ENCODE results near the gene RUFY3. TPM values are rescaled to one million over a fixed set of nuclear protein-coding genes. Genes with fewer than 3 reads are reported as not detected.

The RUFY3 gene
- total and polyA plus RNA-seq, 2 of the 13 experiments (the other 11 are each of a cell fraction or from before 2014, with no cell fraction given) = 17.9 to 25.3 TPM

GRCh38 chr4:70687821-70688794 is 33.7 kb upstream of the RUFY3 start, which contains the start of gene UTP3 (continued):
- peak; percentile 93 for TF ChIP-seq HOXA5 (CRISPR knock-in tag; IDR thresholded peaks at IDR 0.05)
- TF ChIP-seq SCMH1 (CRISPR knock-in tag; IDR thresholded peaks at IDR 0.05; ENCODE audit: borderline replicate concordance) = no peak
- peak; percentile 68; the same call in 1 of the 2 replicates for TF ChIP-seq SNAI1 (CRISPR knock-in tag; IDR thresholded peaks at IDR 0.05; ENCODE audit: borderline replicate concordance)
- TF ChIP-seq ZNF605 (CRISPR knock-in tag; IDR thresholded peaks at IDR 0.05) = peak; percentile 92
- TF ChIP-seq ISX (CRISPR knock-in tag; conservative IDR thresholded peaks at IDR 0.05) = no peak
- TF ChIP-seq RXRA (CRISPR knock-in tag; IDR thresholded peaks at IDR 0.05) = peak; percentile 63
- TF ChIP-seq ZNF800 (CRISPR knock-in tag; IDR thresholded peaks at IDR 0.05) = peak; percentile 89
- no peak for TF ChIP-seq ZNF562 (CRISPR knock-in tag; IDR thresholded peaks at IDR 0.05; ENCODE audit: borderline replicate concordance)
- no peak for TF ChIP-seq SATB2 (CRISPR knock-in tag; IDR thresholded peaks at IDR 0.05)
- peak; percentile 72; the same call in 1 of the 2 replicates for TF ChIP-seq ZBED4 (CRISPR knock-in tag; IDR thresholded peaks at IDR 0.05; ENCODE audit: borderline replicate concordance)
- peak; percentile 86; the same call in 1 of the 2 replicates for TF ChIP-seq ZNF607 (CRISPR knock-in tag; IDR thresholded peaks at IDR 0.05; ENCODE audit: borderline replicate concordance)
- TF ChIP-seq ZBTB7A (CRISPR knock-in tag; IDR thresholded peaks at IDR 0.05) = no peak
- no peak; the same call in 1 of the 2 replicates for TF ChIP-seq NFYB (CRISPR knock-in tag; IDR thresholded peaks at IDR 0.05)
- TF ChIP-seq SALL2 (CRISPR knock-in tag; IDR thresholded peaks at IDR 0.05) = peak; percentile 79
- peak; percentile 43; the same call in 1 of the 2 replicates for TF ChIP-seq ZSCAN9 (CRISPR knock-in tag; IDR thresholded peaks at IDR 0.05; ENCODE audit: borderline replicate concordance)
- TF ChIP-seq ZSCAN29 (CRISPR knock-in tag; conservative IDR thresholded peaks at IDR 0.05) = peak; percentile 85; the same call in 1 of the 2 replicates
- peak; percentile 62 for TF ChIP-seq ZNF563 (CRISPR knock-in tag; IDR thresholded peaks at IDR 0.05)
- no peak for TF ChIP-seq SRSF4 (IDR thresholded peaks at IDR 0.05; ENCODE audit: low read depth, low read length, poor library complexity, severe bottlenecking)
- TF ChIP-seq YEATS4 (CRISPR knock-in tag; IDR thresholded peaks at IDR 0.05; ENCODE audit: borderline replicate concordance) = peak; percentile 97
- TF ChIP-seq ATF3 (CRISPR knock-in tag; IDR thresholded peaks at IDR 0.05) = no peak; the same call in 1 of the 2 replicates
- TF ChIP-seq ZNF460 (CRISPR knock-in tag; IDR thresholded peaks at IDR 0.05; ENCODE audit: borderline replicate concordance) = no peak; the same call in 1 of the 2 replicates
- TF ChIP-seq STAG1 (CRISPR knock-in tag; IDR thresholded peaks at IDR 0.05) = peak; percentile 57
- TF ChIP-seq DPF2 (CRISPR knock-in tag; IDR thresholded peaks at IDR 0.05; ENCODE audit: borderline replicate concordance, low read depth) = peak; percentile 2; the same call in 1 of the 2 replicates
